Measurements from ENCODE around the gene CRLF2. TPM values are rescaled to one million over a fixed set of nuclear protein-coding genes. Genes with fewer than 3 reads are reported as not detected.

Gene CRLF2
- total and polyA plus RNA-seq, 2 donors (not counting 3 experiments of a cell fraction or from before 2014, with no cell fraction given): not detected

DNA sequence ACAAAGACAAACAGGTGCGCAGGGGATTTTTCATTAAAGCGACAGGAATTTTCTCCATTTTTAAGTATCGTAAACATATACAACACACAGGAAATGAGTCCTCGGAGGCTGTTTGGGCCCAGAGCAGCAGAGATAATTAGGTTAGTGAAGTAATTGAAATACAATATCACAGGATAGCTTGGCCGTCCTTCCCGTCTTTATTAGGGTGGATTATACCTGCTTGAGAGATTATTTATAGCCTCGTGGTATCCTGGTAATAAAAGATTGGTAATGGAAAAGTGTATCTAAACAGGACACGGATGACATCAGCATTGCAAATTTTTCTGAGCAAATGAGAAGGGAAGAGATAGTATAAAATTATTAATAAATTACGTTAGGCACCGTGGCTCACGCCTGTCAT lies 68.2 kb downstream of the CRLF2 start:
- intact Hi-C loops (cut with micrococcal nuclease): no loop called here
- Histone ChIP-seq H3K4me2 (ENCODE audit: insufficient read depth, low read length) (no peak overlapping the region), H3K9ac (replicated peaks; ENCODE audit: extremely low read depth, insufficient read depth, low read length) (no peak overlapping the region), H3K9me3 (replicated peaks; ENCODE audit: control insufficient read depth, insufficient read depth, low read length) (no peaks in the 10 kb centered on the region), H2AFZ (ENCODE audit: low read depth, low read length) (no peak overlapping the region), H4K20me1 (replicated peaks; ENCODE audit: control insufficient read depth, extremely low read depth, insufficient read depth, low read length) (no peaks in the 10 kb centered on the region), H3K9me1 (replicated peaks; ENCODE audit: control insufficient read depth, extremely low read depth, insufficient read depth, low read length) (no peaks in the 10 kb centered on the region), H3K36me3 (ENCODE audit: control insufficient read depth in 2 of 2, extremely low read depth in 1 of 2, insufficient read depth in 2 of 2, low read length in 2 of 2) (no peaks in the 10 kb centered on the region), H3K27me3 (ENCODE audit: control insufficient read depth in 2 of 2, insufficient read depth in 2 of 2, low read length in 2 of 2) (no peaks in the 10 kb centered on the region), H3K4me1 (ENCODE audit: control insufficient read depth, extremely low read depth, insufficient read depth, low read length) (no peaks in the 10 kb centered on the region), H3K27ac (ENCODE audit: insufficient read depth, low read depth, low read length) (no peak overlapping the region), H3K79me2 (ENCODE audit: control insufficient read depth, insufficient read depth, low read length) (no peaks in the 10 kb centered on the region), H3K4me3 (replicated peaks in 1 of 3; ENCODE audit: insufficient read depth in 1 of 3, low read depth in 1 of 3, low read length in 3 of 3) (no peak overlapping the region)
- TF ChIP-seq EZH2 (IDR thresholded peaks at IDR 0.05; ENCODE audit: borderline replicate concordance, low read depth, low read length, severe bottlenecking) (no peak), POLR2AphosphoS5 (IDR thresholded peaks at IDR 0.05; ENCODE audit: insufficient read depth, low read depth, low read length) (no peak), POLR2A (IDR thresholded peaks at IDR 0.05; ENCODE audit: low read depth, low read length) (no peak), GATA2 (IDR thresholded peaks at IDR 0.05; ENCODE audit: insufficient read depth, insufficient read length, low read depth, low read length) (no peak)
- no TSS peak for BruUV-seq (replicated peaks)
- CTCF ChIA-PET: no interaction called here
- POLR2A ChIA-PET: no interaction called here
- dilution Hi-C loops (cut with MboI; ENCODE audit: extremely low pct_ligation_motif_present, low sequenced_read_pairs): no loop called here
- DNase-seq (ENCODE audit: low read depth, low spot score): no peak
- FAIRE-seq: no peak

Other genes with a start within 250 kb of the CRLF2 start
- gene CSF2RA, start 56.2 kb upstream of the CRLF2 start, total RNA-seq: not detected in 2 replicates
- gene CSF2RA, start 56.2 kb upstream of the CRLF2 start, polyA plus RNA-seq: not detected in 2 replicates
- gene IL3RA, start 124.1 kb upstream of the CRLF2 start, total RNA-seq: 21.2 and 28.9 TPM in 2 replicates
- gene IL3RA, start 124.1 kb upstream of the CRLF2 start, polyA plus RNA-seq: 34.5 and 35.1 TPM in 2 replicates
- 408 and 410 TPM in 2 replicates for gene SLC25A6, start 179.5 kb upstream of the CRLF2 start, total RNA-seq
- 1,153 and 1,173 TPM in 2 replicates for gene SLC25A6, start 179.5 kb upstream of the CRLF2 start, polyA plus RNA-seq
- gene ASMTL, start 240.3 kb upstream of the CRLF2 start, total RNA-seq: 27.1 and 28.8 TPM in 2 replicates
- 29.9 and 33.1 TPM in 2 replicates for gene ASMTL, start 240.3 kb upstream of the CRLF2 start, polyA plus RNA-seq